ENCODE data around the gene NT5DC2.
A peak's percentile ranks its signal among the peaks of the same experiment; 100 is the strongest.

The NT5DC2 gene

GRCh38 chr3:52487788-52488691 lies 45.6 kb downstream of the NT5DC2 start:
- H3K9me3 Mint-ChIP-seq, result no peaks in the 10 kb centered on the region
- intact Hi-C loops (cut with micrococcal nuclease), result no loop called here
- no peaks in the 10 kb centered on the region for H3K27me3 Mint-ChIP-seq
- H3K4me1 Mint-ChIP-seq (ENCODE audit: low read depth), result peaks cover 66% of the 10 kb centered on the region
- no peak overlapping the region for H3K27ac Mint-ChIP-seq
- peaks cover 100% of the 10 kb centered on the region for H3K36me3 Mint-ChIP-seq (ENCODE audit: low read depth)
- no peak overlapping the region for H3K4me3 Mint-ChIP-seq

- H3K27me3 Mint-ChIP-seq, result no peaks in the 10 kb centered on the region
- no peak overlapping the region for H3K4me3 Mint-ChIP-seq
- H3K27ac Mint-ChIP-seq, result peak overlapping the region; percentile 11
- peaks cover 100% of the 10 kb centered on the region for H3K36me3 Mint-ChIP-seq (ENCODE audit: low read depth)
- H3K9me3 Mint-ChIP-seq, result no peaks in the 10 kb centered on the region
- peaks cover 63% of the 10 kb centered on the region for H3K4me1 Mint-ChIP-seq (ENCODE audit: low read depth)
- intact Hi-C loops (cut with micrococcal nuclease), result no loop called here
Observed at GRCh38 chr3:52487050-52487787, 46.4 kb downstream of the NT5DC2 start.

- Mint-ChIP-seq H3K36me3 (ENCODE audit: low read depth) (peaks cover 100% of the 10 kb centered on the region), H3K27ac (peak overlapping the region; percentile 10), H3K4me3 (no peak overlapping the region), H3K27me3 (no peaks in the 10 kb centered on the region), H3K4me1 (ENCODE audit: low read depth) (peaks cover 57% of the 10 kb centered on the region), H3K9me3 (no peaks in the 10 kb centered on the region)
- intact Hi-C loops (cut with micrococcal nuclease), result no loop called here
Observed at GRCh38 chr3:52484680-52485461, 48.8 kb downstream of the NT5DC2 start.

- intact Hi-C loops (cut with micrococcal nuclease), result no loop called here
- peaks cover 100% of the 10 kb centered on the region for H3K36me3 Mint-ChIP-seq (ENCODE audit: low read depth)
- peaks cover 57% of the 10 kb centered on the region for H3K4me1 Mint-ChIP-seq (ENCODE audit: low read depth)
- no peaks in the 10 kb centered on the region for H3K9me3 Mint-ChIP-seq
- no peak overlapping the region for H3K4me3 Mint-ChIP-seq
- H3K27ac Mint-ChIP-seq, result no peak overlapping the region
- no peaks in the 10 kb centered on the region for H3K27me3 Mint-ChIP-seq
Observed at GRCh38 chr3:52483577-52484381, 49.9 kb downstream of the NT5DC2 start.

- peaks cover 100% of the 10 kb centered on the region for H3K36me3 Mint-ChIP-seq (ENCODE audit: low read depth)
Observed at GRCh38 chr3:52483081-52483480, 50.6 kb downstream of the NT5DC2 start.

GRCh38 chr3:52481819-52482521 lies 51.7 kb downstream of the NT5DC2 start:
- intact Hi-C loops (cut with micrococcal nuclease), result no loop called here
- Mint-ChIP-seq H3K27me3 (no peaks in the 10 kb centered on the region), H3K4me3 (no peak overlapping the region), H3K36me3 (ENCODE audit: low read depth) (peaks cover 100% of the 10 kb centered on the region), H3K27ac (no peak overlapping the region), H3K4me1 (ENCODE audit: low read depth) (peaks cover 72% of the 10 kb centered on the region), H3K9me3 (no peaks in the 10 kb centered on the region)

More at GRCh38 chr3:52483081-52483480, 50.6 kb downstream of the NT5DC2 start:
- Mint-ChIP-seq H3K4me3 (no peak overlapping the region), H3K27ac (no peak overlapping the region), H3K9me3 (no peaks in the 10 kb centered on the region), H3K4me1 (ENCODE audit: low read depth) (peaks cover 61% of the 10 kb centered on the region), H3K27me3 (no peaks in the 10 kb centered on the region)
- intact Hi-C loops (cut with micrococcal nuclease), result no loop called here

- H3K9me3 Mint-ChIP-seq, result no peaks in the 10 kb centered on the region
- peaks cover 81% of the 10 kb centered on the region for H3K4me1 Mint-ChIP-seq (ENCODE audit: low read depth)
- no peaks in the 10 kb centered on the region for H3K27me3 Mint-ChIP-seq
- H3K36me3 Mint-ChIP-seq (ENCODE audit: low read depth), result peaks cover 92% of the 10 kb centered on the region
- no peak overlapping the region for H3K4me3 Mint-ChIP-seq
- intact Hi-C loops (cut with micrococcal nuclease), result no loop called here
- H3K27ac Mint-ChIP-seq, result no peak overlapping the region
Observed at GRCh38 chr3:52480768-52481715, 52.6 kb downstream of the NT5DC2 start.

- peak overlapping the region; percentile 63 for H3K4me3 Mint-ChIP-seq
- H3K9me3 Mint-ChIP-seq, result no peaks in the 10 kb centered on the region
- peaks cover 90% of the 10 kb centered on the region for H3K36me3 Mint-ChIP-seq (ENCODE audit: low read depth)
- H3K27me3 Mint-ChIP-seq, result no peaks in the 10 kb centered on the region
- intact Hi-C loops (cut with micrococcal nuclease), result no loop called here
- H3K4me1 Mint-ChIP-seq (ENCODE audit: low read depth), result peaks cover 85% of the 10 kb centered on the region
- peak overlapping the region; percentile 85 for H3K27ac Mint-ChIP-seq
Observed at GRCh38 chr3:52479877-52480575, 53.6 kb downstream of the NT5DC2 start.

- peaks cover 90% of the 10 kb centered on the region for H3K36me3 Mint-ChIP-seq (ENCODE audit: low read depth)
- H3K27ac Mint-ChIP-seq, result peak overlapping the region; percentile 85
Observed at GRCh38 chr3:52479037-52479876, 54.4 kb downstream of the NT5DC2 start.

GRCh38 chr3:52477796-52478095 lies 55.9 kb downstream of the NT5DC2 start:
- intact Hi-C loops (cut with micrococcal nuclease), result no loop called here
- Mint-ChIP-seq H3K27ac (peak overlapping the region; percentile 85), H3K9me3 (no peaks in the 10 kb centered on the region), H3K36me3 (ENCODE audit: low read depth) (peaks cover 90% of the 10 kb centered on the region), H3K27me3 (no peaks in the 10 kb centered on the region), H3K4me3 (peak overlapping the region; percentile 34), H3K4me1 (ENCODE audit: low read depth) (peaks cover 86% of the 10 kb centered on the region)

More at GRCh38 chr3:52479037-52479876, 54.4 kb downstream of the NT5DC2 start:
- peaks cover 80% of the 10 kb centered on the region for H3K4me1 Mint-ChIP-seq (ENCODE audit: low read depth)
- no peaks in the 10 kb centered on the region for H3K27me3 Mint-ChIP-seq
- intact Hi-C loops (cut with micrococcal nuclease), result no loop called here
- H3K4me3 Mint-ChIP-seq, result peak overlapping the region; percentile 63
- no peaks in the 10 kb centered on the region for H3K9me3 Mint-ChIP-seq

Measured in dendritic cell treated with granulocyte-macrophage colony-stimulating factor and Interleukin-4, amounts not matched to agents 40 ng/mL and 50 ng/mL, for 4 days (primary cell).